ENCODE measurements around the gene ENDOD1.

The ENDOD1 gene

GRCh38 chr11:95076981-95077380 is 12.7 kb upstream of the ENDOD1 start:
- no peak for TF ChIP-seq CTCF (IDR thresholded peaks at IDR 0.05; ENCODE audit: insufficient read depth, missing control alignments)
- FAIRE-seq = no peak
- no peak for DNase-seq (ENCODE audit: insufficient read length, low spot score)

DNA sequence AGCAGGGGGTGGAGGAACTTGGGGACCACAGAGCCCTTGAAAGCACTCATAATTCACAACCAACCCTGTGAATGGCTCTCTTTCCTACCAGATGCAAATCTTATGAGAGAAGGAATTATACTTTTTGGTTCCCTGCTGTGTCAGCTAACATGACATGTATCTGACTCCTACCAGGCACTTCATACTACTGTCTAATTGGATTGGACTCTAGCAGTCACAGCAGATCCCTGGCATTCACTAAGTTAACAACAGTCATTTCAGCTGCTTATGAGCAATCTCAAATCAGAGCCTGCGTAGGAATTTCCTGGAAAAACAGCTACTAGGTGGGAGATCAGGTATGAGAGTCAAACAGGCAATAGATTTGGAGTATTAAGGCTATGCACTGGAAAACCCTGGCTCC is 11.1 kb upstream of the ENDOD1 start:
- no peak for TF ChIP-seq CTCF (IDR thresholded peaks at IDR 0.05; ENCODE audit: insufficient read depth, missing control alignments)
- no peak for DNase-seq (ENCODE audit: insufficient read length, low spot score)
- no peak for FAIRE-seq

DNA sequence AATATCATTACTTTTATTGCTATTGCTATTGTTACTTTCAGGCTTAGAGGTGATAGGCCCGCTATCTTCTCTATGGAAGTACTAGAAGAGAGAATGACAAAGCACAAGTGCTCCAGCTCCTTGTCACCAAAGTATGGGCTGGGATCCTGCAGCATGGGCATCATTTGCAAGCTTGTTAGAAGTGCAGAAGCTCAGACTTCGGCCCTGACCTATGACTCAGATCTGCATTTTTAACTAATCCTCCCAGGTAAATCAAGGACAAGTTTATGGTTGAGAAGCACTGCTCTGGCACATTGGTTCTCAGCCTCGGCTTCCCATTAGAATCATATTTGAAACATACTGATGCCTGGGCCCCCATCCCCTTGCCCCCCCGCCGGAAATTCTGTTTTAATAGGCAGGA is 8.6 kb upstream of the ENDOD1 start:
- DNase-seq (ENCODE audit: insufficient read length, low spot score) (no peak), FAIRE-seq (no peak)
- no peak for TF ChIP-seq CTCF (IDR thresholded peaks at IDR 0.05; ENCODE audit: insufficient read depth, missing control alignments)

DNA sequence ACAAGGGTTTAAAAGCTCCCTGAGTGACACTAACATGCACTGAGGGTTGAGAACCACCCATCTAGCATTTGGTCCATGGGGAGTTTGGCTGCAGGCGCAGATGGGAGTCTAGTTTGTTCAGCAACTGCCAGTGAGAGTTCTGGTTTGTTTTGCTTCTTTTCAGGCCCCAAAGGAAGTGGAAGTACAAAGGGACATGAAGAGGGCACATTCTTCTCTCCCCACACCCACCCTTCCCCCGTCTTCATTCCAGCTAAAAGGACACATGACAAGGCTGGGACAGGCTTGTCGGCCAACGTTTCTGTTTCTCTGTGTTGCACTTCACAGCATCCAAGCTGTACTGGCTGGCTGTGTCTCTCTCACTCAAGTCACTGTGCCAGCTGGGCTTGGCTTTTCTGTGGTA is 8.2 kb upstream of the ENDOD1 start:
- DNase-seq (ENCODE audit: insufficient read length, low spot score) (no peak), FAIRE-seq (no peak)
- no peak for TF ChIP-seq CTCF (IDR thresholded peaks at IDR 0.05; ENCODE audit: insufficient read depth, missing control alignments)

DNA sequence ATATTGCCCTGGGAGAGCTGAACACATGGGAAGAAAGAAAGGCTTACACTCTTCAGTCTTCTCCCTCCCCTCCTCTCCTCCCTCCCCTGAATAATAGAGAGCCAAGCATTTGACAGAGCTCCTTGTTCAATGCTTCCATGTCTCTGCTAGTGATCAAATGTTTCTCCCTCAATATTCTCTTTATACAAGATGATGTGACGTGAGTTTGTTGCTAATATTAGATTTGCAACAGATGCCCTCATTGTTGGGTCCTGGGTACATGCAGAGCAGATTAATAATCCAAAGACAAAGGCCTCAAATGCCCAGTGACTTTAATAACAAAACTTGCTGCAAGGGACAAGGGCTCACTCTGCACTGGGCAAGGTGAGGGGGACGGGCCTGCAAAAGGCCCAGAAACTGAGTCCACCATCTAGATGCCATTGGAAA is 7.1 kb upstream of the ENDOD1 start:
- TF ChIP-seq CTCF (IDR thresholded peaks at IDR 0.05; ENCODE audit: insufficient read depth, missing control alignments) = no peak
- no peak for DNase-seq (ENCODE audit: insufficient read length, low spot score)
- no peak for FAIRE-seq

DNA sequence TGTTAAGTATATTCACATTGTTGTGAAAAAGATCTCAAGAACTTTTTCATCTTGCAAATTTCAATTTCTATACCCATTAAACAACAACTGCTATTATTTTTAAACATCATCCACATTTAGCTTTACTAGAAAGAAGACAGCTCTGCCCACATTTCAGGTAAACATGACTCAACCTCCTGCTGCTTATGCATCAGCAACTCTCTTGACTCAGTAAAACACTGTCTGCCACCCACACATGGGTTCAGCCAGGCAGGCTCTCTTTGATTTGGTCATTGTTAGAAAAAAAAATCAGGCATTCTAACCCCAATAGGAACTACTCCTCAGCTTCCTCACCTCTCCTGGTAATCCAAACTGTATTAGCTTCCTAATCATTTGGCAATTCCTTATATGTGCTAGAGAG is 5.1 kb upstream of the ENDOD1 start:
- FAIRE-seq (no peak), DNase-seq (ENCODE audit: insufficient read length, low spot score) (no peak)
- TF ChIP-seq CTCF (IDR thresholded peaks at IDR 0.05; ENCODE audit: insufficient read depth, missing control alignments) = no peak

DNA sequence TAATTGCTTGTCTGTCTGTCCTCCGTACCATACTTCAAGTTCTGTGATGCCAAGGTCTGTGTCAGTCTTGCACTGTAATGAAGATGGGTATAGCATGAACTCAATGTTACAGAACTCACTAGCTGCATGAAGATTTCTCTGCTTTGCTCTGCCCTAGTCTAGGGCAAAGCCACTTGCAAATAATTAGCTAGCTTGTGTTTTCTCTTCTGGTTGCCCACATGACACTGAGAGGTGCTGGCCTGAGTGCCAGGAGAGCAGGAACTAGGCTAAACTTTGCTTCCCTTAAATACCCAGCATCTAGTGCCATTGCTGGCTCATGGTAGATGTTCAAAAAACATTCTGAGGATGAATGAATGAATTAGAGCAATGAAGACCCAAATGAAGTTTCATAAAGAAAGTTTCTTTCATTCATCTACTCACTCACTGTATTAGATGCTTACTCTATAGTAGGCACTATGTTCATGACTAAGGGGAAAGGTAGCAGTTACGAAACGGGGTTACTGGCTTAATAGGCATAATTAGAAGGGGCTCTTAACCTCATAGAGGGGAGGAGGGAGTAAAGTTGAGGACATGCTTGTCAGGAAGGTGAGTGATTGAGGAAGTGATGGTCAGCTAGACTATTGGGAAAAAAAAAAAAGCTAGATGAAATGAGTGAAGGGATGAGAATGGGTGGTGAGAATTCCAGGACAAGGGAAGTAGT is 4.4 kb upstream of the ENDOD1 start:
- DNase-seq (ENCODE audit: insufficient read length, low spot score) (no peak), FAIRE-seq (no peak)
- no peak for TF ChIP-seq CTCF (IDR thresholded peaks at IDR 0.05; ENCODE audit: insufficient read depth, missing control alignments)

Measured in D721Med (cell line).